Measurements from ENCODE around the gene RDX.

The RDX gene

GRCh38 chr11:110249066-110249465, 47.3 kb downstream of the RDX start:
- Histone ChIP-seq H3K4me3 (no peak overlapping the region), H3K9me3 (no peaks in the 10 kb centered on the region), H3K36me3 (peaks cover 29 to 40% (median 30%) of the 10 kb centered on the region in 3 donors), H3K27ac (no peak overlapping the region), H3K4me1 (peaks cover 0 to 7% (median 0%) of the 10 kb centered on the region in 4 donors), H3K27me3 (no peaks in the 10 kb centered on the region)
- DNase-seq, result no peak
- TF ChIP-seq CTCF (IDR thresholded peaks at IDR 0.05), result no peak
- intact Hi-C loops (cut with DNase I; ENCODE audit: low total_unique reads), result no loop called here

GRCh38 chr11:110243791-110244190, 52.6 kb downstream of the RDX start:
- Histone ChIP-seq H3K9me3 (no peaks in the 10 kb centered on the region), H3K27ac (no peak overlapping the region), H3K27me3 (no peaks in the 10 kb centered on the region), H3K36me3 (peaks cover 0 to 32% (median 30%) of the 10 kb centered on the region in 3 donors), H3K4me1 (no peaks in the 10 kb centered on the region), H3K4me3 (no peak overlapping the region)
- no peak for TF ChIP-seq CTCF (IDR thresholded peaks at IDR 0.05)
- intact Hi-C loops (cut with DNase I; ENCODE audit: low total_unique reads), result no loop called here
- no peak for DNase-seq

- H3K9me3 ChIP-seq, result no peaks in the 10 kb centered on the region
- no peaks in the 10 kb centered on the region for H3K27me3 ChIP-seq
- H3K4me3 ChIP-seq, result no peak overlapping the region
- DNase-seq, result no peak
- peaks cover 4 to 39% (median 30%) of the 10 kb centered on the region in 3 donors for H3K36me3 ChIP-seq
- no peaks in the 10 kb centered on the region for H3K4me1 ChIP-seq
- intact Hi-C loops (cut with DNase I; ENCODE audit: low total_unique reads), result no loop called here
- TF ChIP-seq CTCF (IDR thresholded peaks at IDR 0.05), result no peak
- no peak overlapping the region for H3K27ac ChIP-seq
These were observed 53.7 kb downstream of the RDX start for GRCh38 chr11:110242746-110243145.

GRCh38 chr11:110242188-110242587, 54.2 kb downstream of the RDX start:
- Histone ChIP-seq H3K27me3 (no peaks in the 10 kb centered on the region), H3K4me3 (no peak overlapping the region), H3K36me3 (peaks cover 9 to 38% (median 35%) of the 10 kb centered on the region in 3 donors), H3K4me1 (no peaks in the 10 kb centered on the region), H3K27ac (no peak overlapping the region), H3K9me3 (no peaks in the 10 kb centered on the region)
- intact Hi-C loops (cut with DNase I; ENCODE audit: low total_unique reads), result no loop called here
- TF ChIP-seq CTCF (IDR thresholded peaks at IDR 0.05), result no peak
- no peak for DNase-seq

- TF ChIP-seq CTCF (IDR thresholded peaks at IDR 0.05), result no peak
- H3K36me3 ChIP-seq, result peaks cover 44 to 68% (median 61%) of the 10 kb centered on the region in 3 donors
- DNase-seq, result no peak
These were observed 60.4 kb downstream of the RDX start for GRCh38 chr11:110235966-110236365.

GRCh38 chr11:110230377-110230776, 66.0 kb downstream of the RDX start:
- Histone ChIP-seq H3K9me3 (no peaks in the 10 kb centered on the region), H3K4me1 (no peaks in the 10 kb centered on the region), H3K27me3 (no peaks in the 10 kb centered on the region), H3K27ac (no peak overlapping the region), H3K4me3 (no peak overlapping the region), H3K36me3 (peaks cover 46 to 55% (median 50%) of the 10 kb centered on the region in 3 donors)
- no peak for DNase-seq
- no peak for TF ChIP-seq CTCF (IDR thresholded peaks at IDR 0.05)
- intact Hi-C loops (cut with DNase I; ENCODE audit: low total_unique reads), result no loop called here

More at GRCh38 chr11:110235966-110236365, 60.4 kb downstream of the RDX start:
- Histone ChIP-seq H3K9me3 (no peaks in the 10 kb centered on the region), H3K4me3 (no peak overlapping the region), H3K4me1 (no peaks in the 10 kb centered on the region), H3K27ac (no peak overlapping the region), H3K27me3 (no peaks in the 10 kb centered on the region)
- intact Hi-C loops (cut with DNase I; ENCODE audit: low total_unique reads), result no loop called here

Data from tibial artery (tissue), 4 donors.